ENCODE data around the gene TGFB3. TPM values are rescaled to one million over a fixed set of nuclear protein-coding genes. Genes with fewer than 3 reads are reported as not detected.

The TGFB3 gene
- total RNA-seq = 42.1 and 45.2 TPM in 2 replicates

DNA sequence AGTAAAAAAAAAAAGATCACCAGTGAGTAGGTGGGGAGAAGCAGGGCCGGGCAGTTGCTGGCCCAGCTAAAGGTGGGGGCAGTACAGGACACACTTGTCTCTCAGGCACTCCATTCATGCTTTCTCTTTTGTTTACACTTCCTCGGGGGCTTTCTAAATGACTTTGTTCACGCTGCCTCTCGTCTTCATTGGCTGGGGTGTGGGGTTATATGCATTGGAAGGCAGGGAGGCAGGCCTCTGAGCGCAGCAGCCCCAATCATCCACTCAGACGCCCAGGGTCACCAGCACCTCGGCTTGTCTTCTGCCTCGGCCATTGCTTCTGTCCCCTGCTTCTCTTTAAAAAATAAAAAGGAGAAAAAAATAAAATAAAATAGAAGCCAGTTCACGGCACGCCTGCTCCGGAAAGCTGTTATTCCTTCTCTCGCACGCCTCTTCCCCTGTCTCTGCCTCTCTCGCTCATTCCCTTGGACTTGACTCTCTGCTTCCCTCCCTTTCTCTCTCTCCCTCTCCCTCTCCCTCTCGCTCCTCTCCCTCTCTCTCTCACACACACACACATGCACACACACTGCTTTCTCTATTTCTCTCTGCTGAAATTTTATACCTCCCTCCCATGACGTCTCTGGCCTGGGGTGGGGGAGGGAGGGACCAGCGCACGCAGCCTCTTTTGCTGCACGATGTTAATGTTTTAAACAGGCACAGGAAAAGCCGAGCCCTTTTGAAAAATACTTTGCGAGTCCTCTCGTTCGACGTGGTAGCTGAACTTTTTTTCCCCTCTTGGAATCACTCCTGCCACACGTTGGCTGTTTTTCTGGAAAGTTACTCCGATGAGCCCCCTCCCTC lies at the start of gene TGFB3:
Gene TGFB3 (minus strand): TSS at position 570 of the 840 bp plus-strand sequence. CDS start 1,102 bp downstream, outside the sequence.

GRCh38 chr14:75985618-75986438 lies 4.0 kb upstream of the TGFB3 start, which contains the start of gene IFT43:
IFT43 (plus strand) TSS chr14:75985763; CDS start chr14:75985787, 24 bp downstream.

Other genes starting within 250 kb of the TGFB3 start
- gene IFT43, start 3.8 kb upstream of the TGFB3 start, total RNA-seq = 52.3 and 54.2 TPM in 2 replicates
- gene GPATCH2L, start 169.9 kb upstream of the TGFB3 start, total RNA-seq = 21.9 and 51.4 TPM in 2 replicates